ENCODE measurements around the gene GINM1. TPM values are rescaled to one million over a fixed set of nuclear protein-coding genes. Genes with fewer than 3 reads are reported as not detected.

The GINM1 gene
- 29.2 and 29.4 TPM in 2 replicates for total RNA-seq (ENCODE audit: low replicate concordance)
- long read RNA-seq, transcript GINM1-201 (8 exons, 2,024 nt), result major isoform, 101 of 111 reads
- long read RNA-seq, partial matches to known transcripts, result 2 of 111 reads
- long read RNA-seq, other reads (novel, unspliced or antisense), result 8 of 111 reads

DNA sequence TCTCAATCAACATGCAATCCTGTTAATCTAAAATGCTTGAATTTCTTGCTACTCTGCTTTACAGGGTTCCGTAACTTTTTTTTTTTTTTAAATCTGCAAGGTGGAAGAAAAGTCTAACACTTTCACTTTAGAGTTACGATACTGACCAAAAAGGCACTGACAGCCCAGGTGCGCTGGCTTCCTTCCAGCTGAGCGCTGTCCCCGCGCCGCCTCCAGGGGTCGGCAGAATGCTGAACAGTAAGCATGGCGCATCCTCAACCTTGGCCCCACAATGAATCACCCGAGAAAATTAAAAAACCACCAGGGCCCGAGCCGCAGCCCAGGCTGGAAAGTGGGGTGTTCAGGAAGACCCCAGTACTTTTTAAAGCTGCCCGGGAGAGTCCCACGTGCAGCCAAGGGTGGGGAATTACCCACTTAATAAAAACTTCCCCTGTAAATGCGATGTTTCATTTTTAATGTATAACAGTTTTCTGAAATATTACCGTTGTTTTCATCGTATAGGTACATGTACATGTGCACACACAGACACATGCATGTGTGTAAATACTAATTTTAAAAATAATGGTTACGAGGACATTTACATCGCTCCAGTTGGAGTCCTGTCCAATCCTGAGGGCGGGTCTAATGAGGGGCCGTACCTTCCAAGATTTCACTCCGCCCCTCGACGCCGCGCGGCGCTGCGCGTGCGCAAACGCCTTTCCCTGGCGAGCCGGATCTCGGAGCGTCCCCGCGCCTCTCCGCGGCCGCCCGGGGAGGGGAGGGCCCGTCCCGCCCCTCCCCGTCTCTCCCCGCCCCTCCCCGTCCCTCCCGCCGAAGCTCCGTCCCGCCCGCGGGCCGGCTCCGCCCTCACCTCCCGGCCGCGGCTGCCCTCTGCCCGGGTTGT lies at the start of gene GINM1:
Gene GINM1, plus strand, starts transcription at position 849 of the 883 bp plus-strand sequence. CDS start 40 bp downstream, outside the sequence.
- Mint-ChIP-seq H3K27me3 (peaks cover 1% of the 10 kb centered on the region), H3K9me3 (no peaks in the 10 kb centered on the region), H3K36me3 (no peaks in the 10 kb centered on the region), H3K4me3 (peak within 1 kb of the TSS; percentile 97), H3K4me1 (ENCODE audit: unreplicated experiment) (no peaks in the 10 kb centered on the region), H3K27ac (peak within 1 kb of the TSS; percentile 94)
- TF ChIP-seq CTCF (conservative IDR thresholded peaks at IDR 0.05), result peak; percentile 79
- peak; percentile 97 for DNase-seq (ENCODE audit: extremely low spot score, unreplicated experiment)

DNA sequence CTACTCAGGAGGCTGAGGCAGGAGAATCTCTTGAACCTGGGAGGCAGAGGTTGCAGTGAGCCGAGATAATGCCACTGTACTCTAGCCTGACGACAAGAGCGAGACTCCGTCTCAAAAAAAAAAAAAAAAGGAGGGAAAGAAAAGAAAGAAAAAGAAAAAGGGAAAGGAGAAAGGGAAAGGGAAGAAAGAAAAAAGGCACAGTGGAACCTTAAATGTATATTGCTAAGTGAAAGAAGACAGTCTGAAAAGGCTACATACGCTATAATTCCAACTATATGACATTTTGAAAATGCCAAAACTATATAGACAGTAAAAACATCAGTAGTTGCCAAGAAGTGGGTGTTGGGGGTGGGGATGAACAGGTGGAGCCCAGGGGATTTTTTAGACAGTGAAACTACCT lies 36.5 kb upstream of the GINM1 start:
- Mint-ChIP-seq H3K9me3 (no peaks in the 10 kb centered on the region), H3K36me3 (peaks cover 33% of the 10 kb centered on the region), H3K27ac (no peak overlapping the region), H3K4me1 (ENCODE audit: unreplicated experiment) (no peaks in the 10 kb centered on the region), H3K27me3 (no peaks in the 10 kb centered on the region), H3K4me3 (no peak overlapping the region)
- no peak for DNase-seq (ENCODE audit: extremely low spot score, unreplicated experiment)
- TF ChIP-seq CTCF (conservative IDR thresholded peaks at IDR 0.05), result no peak

DNA sequence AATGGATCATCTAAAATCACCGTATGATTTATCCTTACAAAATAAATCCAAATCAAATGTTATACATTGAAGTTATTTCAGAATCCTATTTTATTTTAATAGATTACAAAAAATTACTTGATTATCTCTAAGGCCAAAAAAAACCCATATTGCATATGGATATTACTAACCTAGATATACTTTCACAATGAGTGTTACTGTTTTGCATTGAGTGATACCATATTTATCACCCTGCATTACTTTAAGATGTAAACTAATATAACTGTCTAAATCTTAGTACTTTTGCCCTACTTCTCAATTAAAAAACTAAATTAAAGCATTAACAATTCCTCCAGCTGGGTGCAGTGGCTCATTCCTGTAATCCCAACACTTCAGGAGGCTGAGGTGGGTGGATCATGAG lies 31.4 kb upstream of the GINM1 start:
- peaks cover 32% of the 10 kb centered on the region for H3K36me3 Mint-ChIP-seq
- TF ChIP-seq CTCF (conservative IDR thresholded peaks at IDR 0.05), result no peak
- no peaks in the 10 kb centered on the region for H3K27me3 Mint-ChIP-seq
- no peaks in the 10 kb centered on the region for H3K9me3 Mint-ChIP-seq
- no peak overlapping the region for H3K27ac Mint-ChIP-seq
- H3K4me3 Mint-ChIP-seq, result no peak overlapping the region
- H3K4me1 Mint-ChIP-seq (ENCODE audit: unreplicated experiment), result no peaks in the 10 kb centered on the region
- DNase-seq (ENCODE audit: extremely low spot score, unreplicated experiment), result no peak

- Mint-ChIP-seq H3K4me1 (ENCODE audit: unreplicated experiment) (peaks cover 23% of the 10 kb centered on the region), H3K27me3 (no peaks in the 10 kb centered on the region), H3K36me3 (peaks cover 12% of the 10 kb centered on the region), H3K4me3 (no peak overlapping the region), H3K9me3 (no peaks in the 10 kb centered on the region), H3K27ac (no peak overlapping the region)
- TF ChIP-seq CTCF (conservative IDR thresholded peaks at IDR 0.05), result no peak
- DNase-seq (ENCODE audit: extremely low spot score, unreplicated experiment), result no peak
Measured at GRCh38 chr6:149541139-149541538, 25.0 kb upstream of the GINM1 start.

DNA sequence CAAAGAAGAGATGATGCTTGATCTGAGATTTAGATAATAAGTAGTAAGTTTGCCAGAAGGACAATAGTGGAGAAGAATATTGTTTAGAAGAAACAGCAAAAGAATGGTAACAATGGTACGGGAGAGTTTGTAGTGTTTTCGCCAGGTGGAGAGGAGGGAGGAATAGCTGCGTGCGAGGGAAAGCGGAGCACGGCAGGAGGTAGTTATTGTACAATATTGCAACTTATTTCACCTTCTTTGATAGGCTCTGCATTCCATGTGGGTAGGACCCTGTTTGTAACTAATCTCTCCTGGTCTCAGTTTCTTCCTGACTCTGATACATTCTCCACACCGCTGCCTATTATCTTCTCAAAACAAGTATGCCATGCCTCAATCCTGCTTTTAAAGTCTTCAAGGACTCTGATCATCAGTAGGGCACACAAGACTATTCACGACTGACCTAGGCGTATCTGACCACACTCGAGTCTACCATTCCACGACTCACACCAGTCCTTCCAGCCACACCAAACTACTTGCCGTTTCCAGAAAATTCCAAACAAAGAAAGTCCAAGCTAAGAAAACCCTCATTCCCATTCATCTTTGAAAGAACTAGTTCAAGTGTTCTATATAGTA lies 21.4 kb upstream of the GINM1 start:
- peaks cover 15% of the 10 kb centered on the region for H3K27me3 Mint-ChIP-seq
- no peak for TF ChIP-seq CTCF (conservative IDR thresholded peaks at IDR 0.05)
- peaks cover 3% of the 10 kb centered on the region for H3K36me3 Mint-ChIP-seq
- peaks cover 23% of the 10 kb centered on the region for H3K4me1 Mint-ChIP-seq (ENCODE audit: unreplicated experiment)
- H3K4me3 Mint-ChIP-seq, result peak overlapping the region; percentile 96
- no peak for DNase-seq (ENCODE audit: extremely low spot score, unreplicated experiment)
- no peaks in the 10 kb centered on the region for H3K9me3 Mint-ChIP-seq
- H3K27ac Mint-ChIP-seq, result peak overlapping the region; percentile 98

All from type B pancreatic cell (in vitro differentiated cells).